ENCODE data around the gene TGFB1. TPM values are rescaled to one million over a fixed set of nuclear protein-coding genes. Genes with fewer than 3 reads are reported as not detected.
A peak's percentile ranks its signal among the peaks of the same experiment; 100 is the strongest.

Gene TGFB1
- total and polyA plus RNA-seq, 8 donors = 29.8 to 98.0 (median 39.1) TPM

DNA sequence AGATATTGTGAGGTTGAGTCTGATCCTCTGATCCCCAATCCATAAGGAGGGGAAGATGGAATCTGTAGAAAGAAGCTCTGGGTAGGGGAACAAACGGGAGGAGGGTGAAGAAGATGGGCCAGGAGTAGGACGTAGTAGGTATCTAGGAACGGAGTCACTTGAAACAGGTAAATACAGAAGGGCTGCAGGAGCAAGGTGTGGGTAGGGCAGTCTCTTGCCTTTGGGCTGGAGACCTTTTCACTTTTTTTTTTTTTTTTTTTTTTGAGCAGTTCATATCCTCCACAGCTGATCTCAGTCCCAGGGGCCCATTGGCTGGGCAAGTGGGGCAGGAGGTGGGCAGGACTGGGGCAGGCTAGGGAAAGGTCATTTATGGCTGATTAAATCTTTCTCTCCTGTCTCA, 45.4 kb upstream of the TGFB1 start:
- H3K4me3 ChIP-seq = peak overlapping the region in 1 of 2 donors; percentile 84
- intact Hi-C loops (cut with DNase I) = no loop called here
- no peaks in the 10 kb centered on the region for H3K27me3 ChIP-seq
- TF ChIP-seq, protein P1, sequence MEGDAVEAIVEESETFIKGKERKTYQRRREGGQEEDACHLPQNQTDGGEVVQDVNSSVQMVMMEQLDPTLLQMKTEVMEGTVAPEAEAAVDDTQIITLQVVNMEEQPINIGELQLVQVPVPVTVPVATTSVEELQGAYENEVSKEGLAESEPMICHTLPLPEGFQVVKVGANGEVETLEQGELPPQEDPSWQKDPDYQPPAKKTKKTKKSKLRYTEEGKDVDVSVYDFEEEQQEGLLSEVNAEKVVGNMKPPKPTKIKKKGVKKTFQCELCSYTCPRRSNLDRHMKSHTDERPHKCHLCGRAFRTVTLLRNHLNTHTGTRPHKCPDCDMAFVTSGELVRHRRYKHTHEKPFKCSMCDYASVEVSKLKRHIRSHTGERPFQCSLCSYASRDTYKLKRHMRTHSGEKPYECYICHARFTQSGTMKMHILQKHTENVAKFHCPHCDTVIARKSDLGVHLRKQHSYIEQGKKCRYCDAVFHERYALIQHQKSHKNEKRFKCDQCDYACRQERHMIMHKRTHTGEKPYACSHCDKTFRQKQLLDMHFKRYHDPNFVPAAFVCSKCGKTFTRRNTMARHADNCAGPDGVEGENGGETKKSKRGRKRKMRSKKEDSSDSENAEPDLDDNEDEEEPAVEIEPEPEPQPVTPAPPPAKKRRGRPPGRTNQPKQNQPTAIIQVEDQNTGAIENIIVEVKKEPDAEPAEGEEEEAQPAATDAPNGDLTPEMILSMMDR (IDR thresholded peaks at IDR 0.05) = no peak
- H3K27ac ChIP-seq = no peak overlapping the region
- H3K4me1 ChIP-seq = peaks cover 13 to 58% of the 10 kb centered on the region in 2 donors
- ATAC-seq = no peak
- peaks cover 0 to 5% of the 10 kb centered on the region in 2 donors for H3K36me3 ChIP-seq
- DNase-seq = no peak
- H3K9me3 ChIP-seq = no peaks in the 10 kb centered on the region

DNA sequence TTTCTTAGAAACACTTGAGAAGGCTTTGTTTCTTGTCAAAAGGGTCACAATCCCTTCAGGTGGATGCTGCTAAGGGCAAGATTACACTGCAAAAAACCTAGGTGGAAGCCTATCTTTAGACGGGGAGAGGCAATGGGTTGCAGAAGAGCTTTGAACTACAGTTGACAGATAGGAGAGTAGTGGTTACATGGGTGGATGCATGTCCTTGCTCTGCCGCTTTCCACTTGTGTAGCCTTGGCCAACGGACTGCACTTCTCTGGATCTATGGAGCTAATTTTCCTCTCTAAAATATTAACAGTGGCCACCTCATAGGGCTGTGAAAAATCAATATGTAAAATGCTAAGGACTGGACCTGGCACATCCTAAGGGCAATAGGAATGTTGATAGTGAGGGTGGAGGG, 44.9 kb upstream of the TGFB1 start:
- no peak overlapping the region for H3K27ac ChIP-seq
- peak overlapping the region; percentile 84 to 94 for H3K4me3 ChIP-seq
- no peaks in the 10 kb centered on the region for H3K27me3 ChIP-seq
- intact Hi-C loops (cut with DNase I) = no loop called here
- peaks cover 0 to 5% of the 10 kb centered on the region in 2 donors for H3K36me3 ChIP-seq
- H3K9me3 ChIP-seq = no peaks in the 10 kb centered on the region
- ATAC-seq (no peak), DNase-seq (no peak)
- H3K4me1 ChIP-seq = peaks cover 13 to 61% of the 10 kb centered on the region in 2 donors
- TF ChIP-seq, protein P1 (IDR thresholded peaks at IDR 0.05) = no peak

DNA sequence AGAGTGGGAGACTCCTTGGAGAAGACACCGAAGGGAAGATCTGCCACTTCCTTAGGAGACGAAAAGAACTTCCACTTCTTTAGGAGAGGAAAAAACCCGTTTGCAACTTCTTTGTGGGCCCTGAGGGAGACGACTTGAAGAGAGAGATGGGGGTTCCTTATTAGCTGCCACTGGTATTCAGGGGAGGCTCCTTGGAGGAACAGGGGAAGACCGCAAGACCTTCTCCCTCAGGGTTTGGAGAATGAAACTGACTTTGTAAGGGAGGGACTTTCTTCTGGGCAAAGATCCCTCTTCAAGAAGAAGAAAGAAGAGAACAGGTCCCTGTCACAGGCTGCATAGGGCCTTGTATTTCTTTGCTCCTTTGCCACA, 44.3 kb upstream of the TGFB1 start:
- Histone ChIP-seq H3K36me3 (peaks cover 0 to 5% of the 10 kb centered on the region in 2 donors), H3K4me3 (peak overlapping the region; percentile 84 to 94), H3K9me3 (no peaks in the 10 kb centered on the region), H3K27ac (peak overlapping the region; percentile 86 to 93), H3K4me1 (peaks cover 13 to 63% of the 10 kb centered on the region in 2 donors), H3K27me3 (no peaks in the 10 kb centered on the region)
- intact Hi-C loops (cut with DNase I) = no loop called here
- no peak for DNase-seq
- TF ChIP-seq, protein P1 (IDR thresholded peaks at IDR 0.05) = no peak
- no peak for ATAC-seq

DNA sequence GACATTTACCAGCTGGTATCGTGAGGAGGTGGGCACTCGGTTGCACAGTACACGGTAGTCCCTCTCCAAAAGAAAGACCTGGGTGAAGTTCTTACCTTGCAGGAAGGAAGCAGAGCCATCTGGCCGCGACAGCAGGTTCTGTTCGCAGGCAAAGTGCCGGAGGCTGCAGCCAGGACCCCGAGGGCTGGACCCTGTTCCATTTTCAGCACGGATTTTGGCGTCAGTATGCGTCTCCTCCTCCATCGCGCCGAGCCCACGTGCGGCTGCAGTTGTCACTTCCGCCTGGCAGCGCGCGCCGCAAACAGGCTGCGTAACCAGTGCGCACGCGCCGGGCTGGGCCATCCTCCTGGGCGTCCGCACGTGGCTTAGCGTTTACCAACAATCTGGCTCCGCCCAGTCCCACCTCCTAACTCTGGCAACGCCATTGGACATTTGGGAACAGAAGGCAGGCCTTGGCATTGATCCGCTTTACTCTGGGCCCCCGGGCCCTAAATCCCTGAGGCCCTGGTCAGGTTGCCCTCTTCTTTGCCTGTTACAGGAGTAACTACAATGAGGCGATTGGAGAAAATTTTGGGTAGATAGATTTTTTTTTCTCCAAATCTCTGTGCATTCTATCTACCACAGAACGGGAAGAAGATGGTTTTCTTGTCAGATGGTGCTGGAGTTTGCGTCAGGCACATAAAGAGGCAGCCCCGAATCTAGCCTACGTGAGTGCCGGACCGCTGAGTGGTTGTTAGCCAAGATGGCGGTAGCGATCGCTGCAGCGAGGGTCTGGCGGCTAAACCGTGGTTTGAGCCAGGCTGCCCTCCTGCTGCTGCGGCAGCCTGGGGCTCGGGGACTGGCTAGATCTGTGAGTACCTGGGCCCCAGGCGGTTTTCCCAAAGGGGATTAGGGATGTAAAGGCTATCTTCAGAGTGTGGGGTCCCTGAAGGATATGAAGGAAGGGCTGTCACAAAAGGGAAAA, 43.6 kb upstream of the TGFB1 start, which contains the start of the genes BCKDHA and EXOSC5:
TSS of gene BCKDHA (plus strand) at position 733 of the 964 bp plus-strand sequence. CDS start at position 743, 10 bp downstream.
TSS of gene EXOSC5 (minus strand) at position 274 of the 964 bp plus-strand sequence. CDS start at position 243, 31 bp downstream.
- ATAC-seq (peak; percentile 98), DNase-seq (peak; percentile 99 to 100 (median 100))
- no peaks in the 10 kb centered on the region for H3K9me3 ChIP-seq
- no peaks in the 10 kb centered on the region for H3K27me3 ChIP-seq
- H3K27ac ChIP-seq = peak within 1 kb of the TSS; percentile 86 to 93
- intact Hi-C loops (cut with DNase I) = no loop called here
- H3K36me3 ChIP-seq = peaks cover 0 to 5% of the 10 kb centered on the region in 2 donors
- H3K4me1 ChIP-seq = peaks cover 13 to 63% of the 10 kb centered on the region in 2 donors
- H3K4me3 ChIP-seq = peak within 1 kb of the TSS; percentile 84 to 94
- TF ChIP-seq, protein P1 (IDR thresholded peaks at IDR 0.05) = no peak

DNA sequence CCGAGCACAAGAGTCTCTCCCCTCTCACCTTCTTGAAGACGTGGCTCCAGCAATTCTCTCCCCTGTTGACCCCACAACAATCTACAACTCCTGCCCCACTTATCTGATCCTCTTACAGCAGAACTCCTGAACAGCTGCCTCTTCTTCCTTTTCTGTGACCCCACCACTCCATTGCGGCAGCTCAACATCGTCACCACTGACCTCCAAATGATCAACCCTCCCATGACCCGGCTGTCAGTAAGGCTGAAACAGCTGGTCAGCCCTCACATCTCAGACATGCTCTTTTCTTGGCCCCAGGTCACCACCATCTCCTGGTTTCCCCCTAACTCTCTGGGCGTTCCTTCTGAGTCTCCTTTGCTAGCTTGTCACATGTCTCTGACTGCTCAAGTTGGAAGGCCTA, 41.6 kb upstream of the TGFB1 start:
- Histone ChIP-seq H3K27ac (no peak overlapping the region), H3K9me3 (no peaks in the 10 kb centered on the region), H3K4me1 (peaks cover 13 to 50% of the 10 kb centered on the region in 2 donors), H3K27me3 (no peaks in the 10 kb centered on the region), H3K36me3 (peaks cover 0 to 18% of the 10 kb centered on the region in 2 donors), H3K4me3 (no peak overlapping the region)
- TF ChIP-seq, protein P1 (IDR thresholded peaks at IDR 0.05) = no peak
- intact Hi-C loops (cut with DNase I) = no loop called here
- DNase-seq (no peak), ATAC-seq (no peak)
